Spleen (tissue), 7 donors: Measurements from ENCODE around the gene PHF21B.

ENCODE experiments used
- POLR2A ChIP-seq, 3 donors: fragments of 450-650 bp; IDR thresholded peaks; one replicate each; pipeline ENCODE4 v1.5.1; 2017; ENCODE audit warnings: antibody characterized with exemption in 3 of 3, mild to moderate bottlenecking in 1 of 3
- POLR2AphosphoS5 ChIP-seq, 3 donors: sonication (generic); formaldehyde crosslinking; IDR thresholded peaks; one replicate each; pipeline ENCODE4 v1.5.1; 2017; ENCODE audit warnings: antibody characterized with exemption in 3 of 3
- TF ChIP-seq, protein P1 (sequence below), 11 experiments: fragments of 200-600 bp in 7 of 11; fragments of 450-650 bp in 4 of 11; sonication (generic) in 4 of 11; IDR thresholded peaks in 8 of 11; conservative IDR thresholded peaks in 3 of 11; 1 replicate in 7 of 11; 2 replicates in 4 of 11; pipeline versions ENCODE4 v1.4.0 to v1.8.0; 2016 to 2021; ENCODE audit warnings: antibody characterized with exemption in 11 of 11, inconsistent platforms in 4 of 11, mild to moderate bottlenecking in 1 of 11
- donor health status: DM: no; HTN: no; CAD: no; lungs with moderate emphysema.
- donor health status: DM: no; HTN: no; CAD: no.
- donor health status: DM: no; HTN: no; CAD: no.

DNA sequence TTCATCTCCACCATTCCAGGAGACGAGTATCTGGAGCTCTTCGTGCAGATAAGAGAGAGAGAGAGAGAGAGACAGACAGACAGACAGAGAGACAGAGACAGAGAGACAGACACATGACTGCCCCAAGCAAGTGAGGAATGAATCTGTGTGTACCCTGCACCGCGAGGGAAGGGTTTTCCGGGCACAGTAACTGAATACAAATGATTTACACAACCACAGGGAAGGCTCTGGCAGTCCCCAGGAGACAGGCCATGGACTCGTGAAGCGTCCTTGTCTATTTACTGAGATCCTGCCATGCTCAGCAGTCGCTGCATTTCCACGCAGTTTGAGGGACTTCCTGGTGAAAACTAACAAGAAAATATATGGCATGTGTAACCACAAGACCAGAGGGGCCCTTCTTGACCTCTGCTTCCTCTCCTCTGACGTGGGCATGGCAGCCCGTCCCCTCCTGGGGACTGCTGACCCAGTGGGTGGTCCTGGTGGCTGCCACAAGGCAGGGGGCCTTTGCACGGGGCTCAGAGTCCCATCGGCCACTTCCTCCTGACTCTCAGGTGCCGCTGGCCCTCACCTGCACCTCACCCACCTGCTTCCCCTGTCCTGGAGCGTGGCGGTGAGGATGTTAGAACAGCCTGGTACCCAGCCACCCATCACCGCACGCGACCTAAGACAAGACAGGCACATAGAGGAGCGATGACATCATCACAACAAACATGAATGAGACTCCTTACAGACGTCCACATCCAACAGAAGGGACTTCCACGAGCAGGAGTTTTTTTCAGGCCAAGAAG, 75.9 kb downstream of the PHF21B start:
- TF ChIP-seq, protein P1, sequence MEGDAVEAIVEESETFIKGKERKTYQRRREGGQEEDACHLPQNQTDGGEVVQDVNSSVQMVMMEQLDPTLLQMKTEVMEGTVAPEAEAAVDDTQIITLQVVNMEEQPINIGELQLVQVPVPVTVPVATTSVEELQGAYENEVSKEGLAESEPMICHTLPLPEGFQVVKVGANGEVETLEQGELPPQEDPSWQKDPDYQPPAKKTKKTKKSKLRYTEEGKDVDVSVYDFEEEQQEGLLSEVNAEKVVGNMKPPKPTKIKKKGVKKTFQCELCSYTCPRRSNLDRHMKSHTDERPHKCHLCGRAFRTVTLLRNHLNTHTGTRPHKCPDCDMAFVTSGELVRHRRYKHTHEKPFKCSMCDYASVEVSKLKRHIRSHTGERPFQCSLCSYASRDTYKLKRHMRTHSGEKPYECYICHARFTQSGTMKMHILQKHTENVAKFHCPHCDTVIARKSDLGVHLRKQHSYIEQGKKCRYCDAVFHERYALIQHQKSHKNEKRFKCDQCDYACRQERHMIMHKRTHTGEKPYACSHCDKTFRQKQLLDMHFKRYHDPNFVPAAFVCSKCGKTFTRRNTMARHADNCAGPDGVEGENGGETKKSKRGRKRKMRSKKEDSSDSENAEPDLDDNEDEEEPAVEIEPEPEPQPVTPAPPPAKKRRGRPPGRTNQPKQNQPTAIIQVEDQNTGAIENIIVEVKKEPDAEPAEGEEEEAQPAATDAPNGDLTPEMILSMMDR (IDR thresholded peaks at IDR 0.05 in 8 of 11, conservative IDR thresholded peaks at IDR 0.05 in 3 of 11), result no peak
- TF ChIP-seq POLR2A (IDR thresholded peaks at IDR 0.05) (no peak), POLR2AphosphoS5 (IDR thresholded peaks at IDR 0.05) (no peak)
